ENCODE results near the gene SND1.

DNA sequence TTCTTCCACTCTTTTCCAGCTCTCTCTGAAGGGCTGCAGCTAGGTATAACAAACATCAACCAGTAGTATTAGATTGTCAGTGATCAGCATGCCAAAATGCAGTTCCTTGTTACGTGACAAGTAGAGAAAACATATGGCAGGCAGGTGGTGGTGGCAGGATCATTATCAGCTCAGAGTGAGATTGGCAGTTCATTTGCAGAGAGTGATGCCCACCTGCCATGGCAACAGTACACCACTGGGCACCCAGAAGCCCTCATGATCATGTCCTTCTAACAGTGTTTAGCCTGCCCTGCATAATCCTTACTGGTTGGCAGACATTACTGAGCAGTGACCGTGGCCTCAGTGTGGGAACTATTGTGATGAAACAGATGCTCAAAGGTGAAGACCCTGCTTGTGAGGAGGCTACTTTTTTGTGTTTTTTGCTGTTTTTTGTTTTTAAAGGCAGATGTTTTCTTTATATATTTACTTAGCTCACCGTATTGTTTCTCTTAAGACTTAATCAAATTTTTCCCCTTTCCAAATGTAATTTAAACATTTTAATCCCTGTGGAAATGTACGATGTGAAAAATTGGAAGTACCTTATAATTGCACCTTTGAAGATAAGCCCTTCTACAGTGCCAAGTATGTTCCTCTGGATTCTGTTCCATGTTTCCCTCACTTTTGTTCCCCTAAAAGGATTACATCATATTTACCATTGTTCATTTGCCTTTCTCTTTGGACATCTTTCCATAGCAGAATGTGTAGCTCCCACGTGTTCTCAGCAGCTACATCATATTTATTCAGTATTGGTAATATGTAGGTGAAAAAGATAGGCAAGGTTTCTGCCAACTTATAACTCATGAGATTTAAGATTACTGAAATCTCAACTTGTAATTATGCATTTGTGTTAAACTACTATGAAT is 179.6 kb downstream of the SND1 start:
- TF ChIP-seq, protein P1, sequence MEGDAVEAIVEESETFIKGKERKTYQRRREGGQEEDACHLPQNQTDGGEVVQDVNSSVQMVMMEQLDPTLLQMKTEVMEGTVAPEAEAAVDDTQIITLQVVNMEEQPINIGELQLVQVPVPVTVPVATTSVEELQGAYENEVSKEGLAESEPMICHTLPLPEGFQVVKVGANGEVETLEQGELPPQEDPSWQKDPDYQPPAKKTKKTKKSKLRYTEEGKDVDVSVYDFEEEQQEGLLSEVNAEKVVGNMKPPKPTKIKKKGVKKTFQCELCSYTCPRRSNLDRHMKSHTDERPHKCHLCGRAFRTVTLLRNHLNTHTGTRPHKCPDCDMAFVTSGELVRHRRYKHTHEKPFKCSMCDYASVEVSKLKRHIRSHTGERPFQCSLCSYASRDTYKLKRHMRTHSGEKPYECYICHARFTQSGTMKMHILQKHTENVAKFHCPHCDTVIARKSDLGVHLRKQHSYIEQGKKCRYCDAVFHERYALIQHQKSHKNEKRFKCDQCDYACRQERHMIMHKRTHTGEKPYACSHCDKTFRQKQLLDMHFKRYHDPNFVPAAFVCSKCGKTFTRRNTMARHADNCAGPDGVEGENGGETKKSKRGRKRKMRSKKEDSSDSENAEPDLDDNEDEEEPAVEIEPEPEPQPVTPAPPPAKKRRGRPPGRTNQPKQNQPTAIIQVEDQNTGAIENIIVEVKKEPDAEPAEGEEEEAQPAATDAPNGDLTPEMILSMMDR (IDR thresholded peaks at IDR 0.05; ENCODE audit: low read length): no peak
- TF ChIP-seq EZH2 (optimal IDR thresholded peaks at IDR 0.05; ENCODE audit: low read depth, low read length) (no peak), EZH2phosphoT487 (IDR thresholded peaks at IDR 0.05; ENCODE audit: low read length) (no peak)

All from MM.1S (cell line).